ENCODE measurements around the gene PIH1D1.
A peak's percentile ranks its signal among the peaks of the same experiment; 100 is the strongest.
"Not testable (repeated sequence)": the region's sequence is repeated elsewhere in the genome, so short reads cannot be mapped to it uniquely, and the experiment has no call there.

PIH1D1 gene

GRCh38 chr19:49481020-49481683 is 29.5 kb upstream of the PIH1D1 start:
- no peak for DNase-seq (ENCODE audit: low spot score)

- no peak for DNase-seq (ENCODE audit: low spot score)
Measured at GRCh38 chr19:49479975-49480628, 28.5 kb upstream of the PIH1D1 start.

- peak; percentile 84 for DNase-seq (ENCODE audit: low spot score)
Measured at GRCh38 chr19:49475995-49476880, 24.6 kb upstream of the PIH1D1 start.

- no peak for DNase-seq (ENCODE audit: low spot score)
Measured at GRCh38 chr19:49475191-49475917, 23.7 kb upstream of the PIH1D1 start.

- DNase-seq (ENCODE audit: low spot score), result no peak
Measured at GRCh38 chr19:49474542-49474924, 22.9 kb upstream of the PIH1D1 start.

GRCh38 chr19:49473868-49474541 is 22.4 kb upstream of the PIH1D1 start, which contains the start of gene FLT3LG:
TSS of gene FLT3LG (plus strand) at chr19:49474215. CDS start at chr19:49474640, 425 bp downstream.
- peak; percentile 90 for DNase-seq (ENCODE audit: low spot score)

- DNase-seq (ENCODE audit: low spot score), result not testable (repeated sequence)
Measured at GRCh38 chr19:49473501-49473867, 21.9 kb upstream of the PIH1D1 start.

- DNase-seq (ENCODE audit: low spot score), result no peak
Measured at GRCh38 chr19:49472936-49473335, 21.3 kb upstream of the PIH1D1 start.

GRCh38 chr19:49470615-49470978 is 19.0 kb upstream of the PIH1D1 start:
- no peak for DNase-seq (ENCODE audit: low spot score)

- DNase-seq (ENCODE audit: low spot score), result peak; percentile 8
Measured at GRCh38 chr19:49469828-49470614, 18.4 kb upstream of the PIH1D1 start.

- DNase-seq (ENCODE audit: low spot score), result peak; percentile 83
Measured at GRCh38 chr19:49468746-49469447, 17.3 kb upstream of the PIH1D1 start.

- peak; percentile 14 for DNase-seq (ENCODE audit: low spot score)
Measured at GRCh38 chr19:49468199-49468598, 16.6 kb upstream of the PIH1D1 start.

- DNase-seq (ENCODE audit: low spot score), result no peak
Measured at GRCh38 chr19:49465371-49465770, 13.8 kb upstream of the PIH1D1 start.

GRCh38 chr19:49463960-49464740 is 12.5 kb upstream of the PIH1D1 start:
- peak; percentile 11 for DNase-seq (ENCODE audit: low spot score)

- no peak for DNase-seq (ENCODE audit: low spot score)
Measured at GRCh38 chr19:49462492-49462891, 10.9 kb upstream of the PIH1D1 start.

GRCh38 chr19:49461656-49462055 is 10.0 kb upstream of the PIH1D1 start:
- DNase-seq (ENCODE audit: low spot score), result no peak

- not testable (repeated sequence) for DNase-seq (ENCODE audit: low spot score)
Measured at GRCh38 chr19:49461130-49461529, 9.5 kb upstream of the PIH1D1 start.

GRCh38 chr19:49459388-49459787 is 7.8 kb upstream of the PIH1D1 start:
- no peak for DNase-seq (ENCODE audit: low spot score)

- no peak for DNase-seq (ENCODE audit: low spot score)
Measured at GRCh38 chr19:49458567-49458903, 6.9 kb upstream of the PIH1D1 start.

All from iPS-NIHi11 (cell line).